SK-N-MC (cell line): ENCODE data around the gene IRX2.

ENCODE experiments used
- EZH2 ChIP-seq: fragments of 200-600 bp; sonication (generic); IDR thresholded peaks from one replicate; pipeline ENCODE4 v1.6.1; 2017; ENCODE audit warnings: antibody characterized with exemption
- FOXP2 ChIP-seq: optimal IDR thresholded peaks from 2 replicates; pipeline ENCODE3; 2011; ENCODE audit warnings: mild to moderate bottlenecking, moderate library complexity; ENCODE audit not compliant: insufficient read depth; ENCODE audit errors: extremely low read length, control extremely low read depth
- POLR2AphosphoS5 ChIP-seq: IDR thresholded peaks from 2 replicates; pipeline ENCODE4 v1.6.1; 2012; ENCODE audit warnings: mild to moderate bottlenecking, low read depth, low read length, borderline replicate concordance

DNA sequence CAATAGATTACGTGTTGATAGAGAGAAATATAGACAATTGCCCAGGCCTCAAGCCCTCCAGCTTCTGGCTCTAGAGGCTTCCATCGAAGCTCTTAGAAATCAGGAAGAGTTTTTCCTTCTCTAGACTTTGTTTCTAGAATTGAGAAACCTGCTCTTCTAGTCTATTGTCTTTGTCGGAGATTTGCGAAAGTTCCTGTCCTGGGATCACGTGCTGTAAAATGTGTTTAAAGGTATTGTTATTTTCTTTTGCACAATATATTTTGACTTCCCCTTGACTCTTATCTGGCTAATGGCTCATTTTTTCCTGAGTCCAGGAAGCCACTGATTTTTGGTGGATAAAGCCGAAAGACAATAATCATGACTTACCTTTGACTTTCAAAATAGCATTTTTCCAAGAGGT lies 32.1 kb downstream of the IRX2 start:
- TF ChIP-seq EZH2 (no peak), POLR2AphosphoS5 (no peak), FOXP2 (no peak)
